Stomach smooth muscle (tissue), 2 donors: ENCODE results near the gene ALDH1A2.
"Not testable (repeated sequence)": the region's sequence is repeated elsewhere in the genome, so short reads cannot be mapped to it uniquely, and the experiment has no call there.

Source experiments
- H3K27ac ChIP-seq: one replicate; pipeline ENCODE4 v1.7.0; 2013; ENCODE audit warnings: mild to moderate bottlenecking, low read length, inconsistent platforms
- H3K27me3 ChIP-seq, 2 donors: one replicate each; pipeline ENCODE4 v1.7.0; 2013; ENCODE audit warnings: low read length in 2 of 2; ENCODE audit not compliant: insufficient read depth in 2 of 2, control insufficient read depth in 1 of 2
- H3K36me3 ChIP-seq, 2 donors: one replicate each; pipeline ENCODE4 v1.7.0; 2013; ENCODE audit warnings: low read length in 2 of 2; ENCODE audit not compliant: control insufficient read depth in 2 of 2, insufficient read depth in 2 of 2
- H3K4me1 ChIP-seq: one replicate; pipeline ENCODE4 v1.7.0; 2013; ENCODE audit warnings: low read length; ENCODE audit not compliant: control insufficient read depth, insufficient read depth
- H3K4me3 ChIP-seq, 2 donors: one replicate each; pipeline ENCODE4 v1.7.0; 2013; ENCODE audit warnings: low read length in 2 of 2
- H3K9ac ChIP-seq, 2 donors: one replicate each; pipeline ENCODE4 v1.7.0; 2013; ENCODE audit warnings: low read length in 2 of 2, mild to moderate bottlenecking in 1 of 2
- H3K9me3 ChIP-seq, 2 donors: one replicate each; pipeline ENCODE4 v1.7.0; 2013; ENCODE audit warnings: low read length in 2 of 2; ENCODE audit not compliant: control insufficient read depth in 2 of 2
- donor health status: healthy.
- donor health status: Pancreatic carcinoma.

ALDH1A2 gene

DNA sequence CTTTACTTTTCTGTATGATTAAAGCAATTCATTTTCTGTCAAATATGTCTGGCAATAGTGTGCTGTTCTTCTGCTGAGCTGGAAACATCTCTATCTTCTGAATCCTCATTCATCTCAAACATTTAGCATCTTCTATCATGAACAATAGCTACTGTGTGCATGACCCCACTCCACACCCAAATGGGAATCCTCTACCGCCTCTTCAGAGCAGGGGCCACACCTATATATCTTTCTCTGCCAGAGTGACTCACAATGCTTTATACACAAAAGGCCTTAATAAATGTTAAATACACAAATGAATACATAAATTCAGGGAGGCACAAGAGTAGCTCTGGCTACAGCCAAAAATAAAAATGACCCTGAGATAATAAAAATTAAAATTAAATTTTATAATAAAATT is 8.0 kb downstream of the ALDH1A2 start:
- Histone ChIP-seq H3K36me3 (no peaks in the 10 kb centered on the region), H3K27me3 (peaks cover 3 to 8% of the 10 kb centered on the region in 2 donors), H3K27ac (no peak overlapping the region), H3K9me3 (no peaks in the 10 kb centered on the region), H3K4me1 (no peaks in the 10 kb centered on the region), H3K4me3 (no peak overlapping the region), H3K9ac (no peak overlapping the region)

DNA sequence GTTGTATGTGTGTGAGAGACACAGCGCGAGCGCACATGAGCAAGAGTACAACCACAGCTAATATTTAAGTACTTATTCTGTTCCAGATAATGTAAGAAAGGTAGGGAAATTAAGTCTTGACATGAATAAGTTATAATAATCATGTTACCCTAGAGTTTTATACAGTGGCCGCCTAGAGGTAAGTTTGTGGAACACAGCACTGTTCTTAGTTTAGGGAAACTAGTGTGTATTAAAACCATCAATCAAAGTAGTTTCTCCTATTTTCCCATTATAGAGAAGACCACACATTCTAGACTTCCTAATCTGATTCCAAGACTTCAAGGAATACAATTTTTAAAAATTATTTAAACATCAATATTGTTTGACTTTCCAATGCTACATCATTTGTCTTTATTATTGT is 9.5 kb downstream of the ALDH1A2 start:
- H3K4me1 ChIP-seq: no peaks in the 10 kb centered on the region
- no peaks in the 10 kb centered on the region for H3K36me3 ChIP-seq
- H3K9ac ChIP-seq: no peak overlapping the region
- H3K9me3 ChIP-seq: no peaks in the 10 kb centered on the region
- no peak overlapping the region for H3K4me3 ChIP-seq
- peaks cover 3 to 8% of the 10 kb centered on the region in 2 donors for H3K27me3 ChIP-seq
- no peak overlapping the region for H3K27ac ChIP-seq

DNA sequence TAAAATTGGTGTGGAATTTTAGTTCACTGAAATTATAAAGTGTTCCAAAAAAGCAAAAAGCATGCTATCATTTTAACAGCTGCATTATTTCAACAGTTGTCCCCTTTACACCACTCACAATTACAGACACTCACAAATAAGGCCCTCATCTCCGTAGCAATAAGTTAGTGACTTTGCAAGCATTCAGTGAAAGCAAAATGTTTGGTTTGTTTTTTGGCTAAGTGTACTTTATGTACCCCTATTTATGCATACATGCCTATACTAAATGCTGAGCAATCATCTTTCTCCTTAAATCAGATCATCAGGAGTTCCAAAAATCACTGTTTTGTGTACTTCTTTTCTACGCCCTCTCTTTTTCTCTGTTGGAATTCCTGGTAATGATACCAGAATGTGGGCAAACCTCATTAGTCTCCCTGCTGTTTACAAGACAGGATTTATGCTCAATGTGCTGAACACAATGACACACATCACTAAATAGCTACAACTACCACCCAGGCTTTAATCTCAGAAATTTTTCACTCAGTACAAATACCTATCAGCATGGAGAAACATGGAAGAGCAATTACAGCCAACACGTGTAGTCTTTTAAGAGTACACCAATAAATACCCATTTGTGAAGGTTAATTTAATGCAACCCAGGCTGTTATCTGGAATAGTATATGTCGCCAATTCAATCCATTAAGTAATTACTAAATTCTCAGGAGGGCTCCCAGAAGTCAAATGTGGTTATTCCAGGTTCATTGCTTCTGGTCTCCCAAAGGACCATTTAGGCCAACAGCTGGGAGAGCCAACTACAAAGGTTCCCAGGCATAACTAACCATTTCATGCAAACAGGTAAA is 12.0 kb downstream of the ALDH1A2 start:
- Histone ChIP-seq H3K27me3 (peaks cover 0 to 4% of the 10 kb centered on the region in 2 donors), H3K4me1 (no peaks in the 10 kb centered on the region), H3K9ac (no peak overlapping the region), H3K36me3 (no peaks in the 10 kb centered on the region), H3K27ac (no peak overlapping the region), H3K4me3 (no peak overlapping the region), H3K9me3 (no peaks in the 10 kb centered on the region)

DNA sequence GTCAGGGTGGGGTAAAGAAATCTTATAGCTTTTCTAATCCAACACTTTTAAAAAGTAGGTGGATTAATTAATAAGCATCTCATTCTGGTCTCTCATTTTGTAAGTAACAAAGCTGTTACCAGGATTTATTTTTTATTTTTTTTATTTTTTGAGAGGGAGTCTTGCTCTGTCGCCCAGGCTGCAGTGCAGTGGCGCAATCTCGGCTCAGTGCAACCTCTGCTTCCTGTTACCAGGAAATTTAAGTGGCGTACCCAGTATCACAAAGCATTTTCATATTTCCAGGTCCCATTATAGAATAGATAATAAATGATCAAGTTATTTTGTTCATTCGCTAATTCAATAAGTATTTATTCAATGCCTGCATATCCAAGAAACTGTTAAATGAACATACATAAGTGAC is 13.2 kb downstream of the ALDH1A2 start:
- H3K4me3 ChIP-seq: no peak overlapping the region
- no peak overlapping the region for H3K9ac ChIP-seq
- H3K4me1 ChIP-seq: no peaks in the 10 kb centered on the region
- no peaks in the 10 kb centered on the region for H3K36me3 ChIP-seq
- H3K27me3 ChIP-seq: peaks cover 0 to 4% of the 10 kb centered on the region in 2 donors
- H3K27ac ChIP-seq: no peak overlapping the region
- H3K9me3 ChIP-seq: no peaks in the 10 kb centered on the region

DNA sequence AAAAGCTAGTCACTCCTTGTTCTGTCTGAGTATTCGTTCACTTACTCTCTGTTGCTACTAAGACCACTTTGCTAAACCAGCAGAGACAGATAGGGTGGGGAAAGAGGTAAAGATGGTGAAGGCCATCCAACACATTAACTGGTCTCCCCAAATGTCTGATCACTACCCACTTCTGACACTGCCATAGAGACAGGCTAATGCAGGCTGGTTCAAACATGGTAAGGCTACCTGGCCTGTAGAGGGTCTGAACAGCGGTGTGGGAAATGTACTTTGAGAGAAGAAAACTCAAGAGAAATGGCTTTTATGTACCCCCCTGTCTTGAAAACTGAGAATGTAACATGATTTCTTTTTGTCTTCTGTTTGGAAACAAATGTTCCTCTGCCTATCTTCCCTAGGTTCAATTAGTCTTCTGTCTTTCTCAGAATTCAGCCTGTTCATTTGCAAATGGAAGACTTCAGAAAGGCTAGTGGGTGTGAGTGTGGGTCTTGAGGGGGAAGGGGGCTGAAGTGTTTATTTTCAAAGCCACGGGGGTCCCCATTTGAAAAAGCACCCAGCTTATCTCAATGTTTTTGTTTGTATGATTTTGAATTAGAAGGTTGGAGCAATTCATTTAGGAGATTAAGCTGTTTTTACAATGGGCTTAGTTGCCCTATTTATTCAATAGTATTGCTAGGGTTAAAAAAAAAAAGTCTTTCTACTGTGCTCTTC is 15.8 kb downstream of the ALDH1A2 start:
- Histone ChIP-seq H3K27me3 (no peaks in the 10 kb centered on the region), H3K4me1 (no peaks in the 10 kb centered on the region), H3K27ac (no peak overlapping the region), H3K4me3 (no peak overlapping the region), H3K9me3 (no peaks in the 10 kb centered on the region), H3K9ac (no peak overlapping the region), H3K36me3 (no peaks in the 10 kb centered on the region)

DNA sequence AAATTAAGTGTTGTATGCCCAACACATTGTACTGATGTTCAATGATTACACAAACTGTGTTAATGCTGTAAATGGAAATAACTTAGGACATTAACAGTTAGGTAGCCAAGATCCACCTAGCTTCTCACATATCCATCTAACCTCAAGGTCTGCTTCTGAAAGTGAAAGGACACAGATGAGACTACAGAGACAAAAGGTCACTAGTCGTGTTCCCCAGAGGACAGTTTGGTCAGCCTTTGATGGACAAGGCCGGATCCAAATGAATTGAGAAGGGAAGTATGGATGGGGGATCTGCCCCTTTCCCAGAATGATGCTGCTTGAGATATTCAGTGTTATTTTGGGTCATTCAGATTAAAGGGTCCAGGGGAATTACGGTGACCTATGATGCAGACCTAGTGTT is 17.2 kb downstream of the ALDH1A2 start:
- H3K27me3 ChIP-seq: no peaks in the 10 kb centered on the region
- no peak overlapping the region for H3K27ac ChIP-seq
- no peaks in the 10 kb centered on the region for H3K36me3 ChIP-seq
- H3K4me1 ChIP-seq: no peaks in the 10 kb centered on the region
- no peak overlapping the region for H3K9ac ChIP-seq
- no peaks in the 10 kb centered on the region for H3K9me3 ChIP-seq
- no peak overlapping the region for H3K4me3 ChIP-seq

DNA sequence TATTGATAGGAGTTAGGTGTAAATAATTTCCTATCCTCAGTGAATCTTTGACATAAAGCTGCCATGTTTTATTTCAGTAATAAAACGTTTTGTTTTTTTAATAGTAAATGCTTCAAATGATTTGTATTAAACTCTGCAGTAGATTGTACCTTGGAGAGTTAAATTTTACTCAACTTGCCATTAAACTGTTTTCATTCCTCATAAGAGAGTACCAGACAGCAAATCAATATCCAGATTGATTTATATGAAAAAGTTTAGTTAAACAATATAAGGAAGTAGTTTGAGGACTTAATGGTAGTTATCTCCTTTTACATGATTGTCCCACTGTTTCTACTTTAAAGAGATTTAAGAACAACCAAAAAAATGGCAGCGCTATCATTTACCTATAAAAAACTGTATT is 18.4 kb downstream of the ALDH1A2 start:
- no peak overlapping the region for H3K4me3 ChIP-seq
- no peak overlapping the region for H3K9ac ChIP-seq
- H3K27me3 ChIP-seq: no peaks in the 10 kb centered on the region
- H3K4me1 ChIP-seq: no peaks in the 10 kb centered on the region
- H3K9me3 ChIP-seq: no peaks in the 10 kb centered on the region
- no peak overlapping the region for H3K27ac ChIP-seq
- no peaks in the 10 kb centered on the region for H3K36me3 ChIP-seq

DNA sequence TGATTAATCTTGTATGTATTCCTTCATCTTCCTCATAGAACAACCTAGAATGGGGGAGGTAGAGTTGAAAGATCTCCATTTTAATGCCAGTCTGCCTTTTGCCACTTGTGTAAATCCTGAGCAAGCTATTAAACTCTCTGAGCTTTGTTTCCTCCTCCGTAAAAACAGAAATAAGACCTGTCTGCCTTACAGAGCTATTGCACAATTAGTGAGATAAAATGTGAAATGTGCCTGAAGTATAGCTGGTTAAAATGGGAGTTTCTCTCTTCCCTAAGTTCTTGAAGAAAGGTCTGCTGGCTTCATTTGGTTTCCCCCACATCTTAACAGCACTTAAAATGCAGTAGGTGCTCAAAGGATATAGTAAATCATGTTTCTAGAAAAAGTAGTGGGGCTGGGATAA is 19.0 kb downstream of the ALDH1A2 start:
- H3K4me1 ChIP-seq: no peaks in the 10 kb centered on the region
- H3K4me3 ChIP-seq: no peak overlapping the region
- H3K9ac ChIP-seq: no peak overlapping the region
- no peak overlapping the region for H3K27ac ChIP-seq
- H3K27me3 ChIP-seq: no peaks in the 10 kb centered on the region
- H3K9me3 ChIP-seq: no peaks in the 10 kb centered on the region
- H3K36me3 ChIP-seq: no peaks in the 10 kb centered on the region

DNA sequence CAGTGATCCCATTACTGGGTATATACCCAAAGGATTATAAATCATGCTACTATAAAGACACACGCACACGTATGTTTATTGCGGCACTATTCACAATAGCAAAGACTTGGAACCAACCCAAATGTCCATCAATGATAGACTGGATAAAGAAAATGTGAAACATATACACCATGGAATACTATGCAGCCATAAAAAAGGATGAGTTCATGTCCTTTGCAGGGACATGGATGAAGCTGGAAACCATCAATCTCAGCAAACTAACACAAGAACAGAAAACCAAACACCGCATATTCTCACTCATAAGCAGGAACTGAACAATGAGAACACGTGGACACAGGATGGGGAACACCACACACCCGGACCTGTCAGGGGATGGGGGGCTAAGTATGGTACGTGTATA is 20.1 kb downstream of the ALDH1A2 start:
- not testable (repeated sequence) for H3K36me3 ChIP-seq, H3K9ac ChIP-seq, H3K27me3 ChIP-seq, H3K4me3 ChIP-seq, H3K27ac ChIP-seq, H3K4me1 ChIP-seq, H3K9me3 ChIP-seq

DNA sequence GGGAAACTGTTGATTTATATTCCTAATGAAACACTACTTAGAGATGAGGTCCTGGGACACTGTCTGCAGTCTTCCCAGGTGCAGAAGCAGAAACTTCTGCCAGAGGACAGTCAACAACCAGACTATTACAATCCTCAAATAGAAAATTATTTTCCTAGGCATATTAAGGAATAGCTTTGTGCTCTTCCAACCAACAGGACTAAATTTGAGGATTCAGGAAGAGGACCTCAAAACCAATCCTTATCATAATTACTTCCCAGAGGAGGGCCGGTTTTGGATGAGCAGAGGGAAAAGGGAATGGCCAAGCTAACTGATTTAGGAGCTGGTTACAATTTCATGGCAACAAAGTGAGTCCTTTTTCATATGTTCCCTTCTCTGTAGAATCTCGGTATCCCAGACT is 21.0 kb downstream of the ALDH1A2 start:
- Histone ChIP-seq H3K4me1 (no peaks in the 10 kb centered on the region), H3K9ac (no peak overlapping the region), H3K36me3 (no peaks in the 10 kb centered on the region), H3K27ac (no peak overlapping the region), H3K27me3 (no peaks in the 10 kb centered on the region), H3K4me3 (no peak overlapping the region), H3K9me3 (no peaks in the 10 kb centered on the region)
